HFF-Myc (cell line): ENCODE data around the gene HSPA8.
"Not testable (repeated sequence)": the region's sequence is repeated elsewhere in the genome, so short reads cannot be mapped to it uniquely, and the experiment has no call there.

ENCODE experiments used
- DNase-seq: peaks from one replicate; pipeline ENCODE4 v3.0.0-alpha.2; 2011; ENCODE audit warnings: low read depth; ENCODE audit errors: extremely low read depth
- H3K4me3 ChIP-seq: replicated peaks from 2 replicates; pipeline ENCODE4 v1.5.1; 2011; ENCODE audit warnings: low read depth, mild to moderate bottlenecking, control low read depth, low read length
- TF ChIP-seq, protein P1 (sequence below): IDR thresholded peaks from 2 replicates; pipeline ENCODE4 v1.5.1; 2012; ENCODE audit warnings: mild to moderate bottlenecking, low read depth, low read length, control low read depth; ENCODE audit errors: missing control alignments

Gene HSPA8

DNA sequence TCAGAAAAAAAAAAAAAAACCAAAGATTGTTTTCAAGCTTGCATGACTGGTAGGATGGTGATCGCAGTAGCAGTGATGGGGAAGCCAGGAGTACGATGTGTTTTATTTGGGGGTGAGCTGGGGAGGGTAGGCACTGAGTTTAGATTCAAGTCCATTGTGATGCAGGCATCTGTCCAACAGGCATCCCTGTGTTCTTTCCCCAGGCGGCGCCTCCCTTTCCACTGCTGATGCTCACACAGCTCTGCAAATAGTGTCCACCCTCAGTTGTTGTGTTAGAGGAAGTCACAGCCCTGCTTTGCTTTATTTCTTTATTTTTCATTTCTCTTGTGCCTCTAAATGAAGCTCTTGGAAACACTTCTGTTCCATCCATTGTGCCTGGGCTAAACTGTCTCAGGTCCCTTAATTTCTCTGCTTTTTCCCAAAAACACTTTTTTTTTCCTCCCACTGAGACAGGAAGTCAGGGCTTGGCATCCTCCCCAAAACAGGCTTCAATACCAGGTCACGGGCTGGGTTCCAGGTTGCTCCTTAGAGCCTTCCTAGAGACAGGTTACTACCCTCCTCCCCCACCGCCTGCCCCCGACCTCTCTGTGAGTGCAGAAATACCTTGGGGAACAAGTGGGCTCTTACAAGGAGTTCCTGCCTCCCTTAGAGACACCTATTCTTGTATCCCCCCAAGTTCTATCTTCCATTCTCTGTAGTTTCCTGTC lies 38.6 kb upstream of the HSPA8 start:
- TF ChIP-seq, protein P1, sequence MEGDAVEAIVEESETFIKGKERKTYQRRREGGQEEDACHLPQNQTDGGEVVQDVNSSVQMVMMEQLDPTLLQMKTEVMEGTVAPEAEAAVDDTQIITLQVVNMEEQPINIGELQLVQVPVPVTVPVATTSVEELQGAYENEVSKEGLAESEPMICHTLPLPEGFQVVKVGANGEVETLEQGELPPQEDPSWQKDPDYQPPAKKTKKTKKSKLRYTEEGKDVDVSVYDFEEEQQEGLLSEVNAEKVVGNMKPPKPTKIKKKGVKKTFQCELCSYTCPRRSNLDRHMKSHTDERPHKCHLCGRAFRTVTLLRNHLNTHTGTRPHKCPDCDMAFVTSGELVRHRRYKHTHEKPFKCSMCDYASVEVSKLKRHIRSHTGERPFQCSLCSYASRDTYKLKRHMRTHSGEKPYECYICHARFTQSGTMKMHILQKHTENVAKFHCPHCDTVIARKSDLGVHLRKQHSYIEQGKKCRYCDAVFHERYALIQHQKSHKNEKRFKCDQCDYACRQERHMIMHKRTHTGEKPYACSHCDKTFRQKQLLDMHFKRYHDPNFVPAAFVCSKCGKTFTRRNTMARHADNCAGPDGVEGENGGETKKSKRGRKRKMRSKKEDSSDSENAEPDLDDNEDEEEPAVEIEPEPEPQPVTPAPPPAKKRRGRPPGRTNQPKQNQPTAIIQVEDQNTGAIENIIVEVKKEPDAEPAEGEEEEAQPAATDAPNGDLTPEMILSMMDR, result no peak
- DNase-seq, result no peak
- no peak overlapping the region for H3K4me3 ChIP-seq

DNA sequence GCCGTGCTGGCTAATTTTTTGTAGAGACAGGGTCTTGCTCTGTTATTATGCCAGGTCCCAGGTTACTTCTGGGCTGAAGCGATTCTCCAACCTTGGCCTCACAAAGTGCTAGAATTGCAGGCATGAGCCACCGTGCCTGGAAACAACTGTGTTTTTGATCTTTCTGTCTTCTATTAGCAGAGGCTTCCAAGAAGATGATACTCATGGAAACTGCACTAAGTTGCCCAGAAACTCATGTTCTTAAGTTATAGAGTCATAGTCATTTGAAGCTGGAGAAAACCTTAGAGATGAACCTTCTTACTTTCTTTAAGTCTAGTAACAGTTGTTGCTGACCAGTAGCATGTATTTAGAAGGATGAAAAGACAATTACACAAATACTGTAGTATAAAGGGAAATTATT lies 37.1 kb upstream of the HSPA8 start:
- TF ChIP-seq, protein P1, result no peak
- DNase-seq, result no peak
- H3K4me3 ChIP-seq, result no peak overlapping the region

DNA sequence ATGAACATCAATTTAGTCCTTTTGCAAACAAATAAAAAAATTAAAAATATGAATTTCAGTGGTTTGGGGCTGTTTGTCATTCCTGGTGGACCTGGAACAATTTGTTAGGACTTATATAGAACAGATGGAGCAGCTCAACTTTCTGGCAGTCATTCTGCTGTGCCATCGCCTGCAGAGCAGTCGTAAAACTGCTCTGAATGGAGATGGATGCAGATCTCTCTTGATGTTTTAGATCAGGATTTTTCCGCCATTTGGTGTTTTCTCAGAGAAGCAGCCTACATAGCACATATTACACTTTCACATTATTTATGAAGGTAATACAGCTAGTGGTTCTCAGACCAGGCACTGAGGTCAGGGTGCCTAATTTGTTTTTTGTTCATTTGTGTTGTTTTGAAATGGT lies 31.8 kb upstream of the HSPA8 start:
- no peak for DNase-seq
- TF ChIP-seq, protein P1, result no peak
- H3K4me3 ChIP-seq, result no peak overlapping the region

DNA sequence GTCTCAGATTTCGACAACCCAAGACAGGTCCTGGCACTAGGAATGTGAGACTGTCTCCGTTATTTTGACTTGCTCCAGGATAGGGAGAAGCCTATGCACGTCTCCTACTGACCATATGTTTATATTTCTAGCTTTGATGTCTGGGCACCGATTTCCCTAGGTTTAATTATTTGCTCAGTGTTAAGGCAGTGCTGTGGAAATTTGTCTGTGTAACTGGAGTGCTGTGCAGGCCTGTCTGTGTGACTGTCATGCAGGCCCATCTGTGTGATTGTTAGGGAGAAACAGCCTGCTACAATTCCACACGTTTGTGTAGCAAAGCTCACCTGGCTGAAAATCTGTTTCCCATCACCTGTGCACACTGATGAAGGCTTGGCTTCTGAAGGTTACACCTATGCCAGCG lies 29.6 kb upstream of the HSPA8 start:
- DNase-seq, result no peak
- TF ChIP-seq, protein P1, result no peak
- H3K4me3 ChIP-seq, result no peak overlapping the region

DNA sequence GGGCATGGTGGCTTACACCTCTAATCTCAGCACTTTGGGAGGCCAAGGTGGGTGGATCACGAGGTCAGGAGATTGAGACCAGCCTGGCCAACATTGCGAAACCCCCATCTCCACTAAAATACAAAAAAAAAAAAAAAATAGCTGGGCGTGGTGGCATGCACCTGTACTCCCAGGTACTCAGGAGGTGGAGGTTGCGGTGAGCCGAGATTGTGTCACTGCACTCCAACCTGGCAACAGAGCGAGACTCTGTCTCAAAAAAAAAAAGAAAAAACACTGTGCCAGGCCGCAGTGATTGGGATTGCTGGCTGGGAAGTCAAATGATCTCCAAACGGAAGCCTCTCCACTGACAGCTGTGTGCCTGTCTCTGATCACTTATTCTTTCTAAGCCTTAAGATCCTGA lies 28.2 kb upstream of the HSPA8 start:
- not testable (repeated sequence) for DNase-seq, H3K4me3 ChIP-seq

DNA sequence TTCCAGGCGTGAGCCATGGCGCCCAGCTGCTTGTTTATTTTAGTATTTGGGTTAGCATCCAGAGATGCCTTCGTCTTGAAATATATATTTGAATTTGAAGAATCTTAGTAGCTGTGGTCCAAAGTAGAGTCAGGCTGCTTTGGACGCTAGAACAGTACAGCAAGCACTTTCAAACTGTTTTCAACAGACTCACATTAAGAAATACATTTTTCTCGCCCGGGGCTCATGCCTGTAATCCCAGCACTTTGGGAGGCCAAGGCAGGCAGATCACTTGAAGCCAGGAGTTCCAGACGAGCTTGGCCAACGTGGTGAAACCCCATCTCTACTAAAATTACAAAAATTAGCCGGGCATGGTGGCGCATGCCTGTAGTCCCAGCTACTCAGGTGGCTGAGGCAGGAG lies 27.0 kb upstream of the HSPA8 start:
- DNase-seq, H3K4me3 ChIP-seq: not testable (repeated sequence)

DNA sequence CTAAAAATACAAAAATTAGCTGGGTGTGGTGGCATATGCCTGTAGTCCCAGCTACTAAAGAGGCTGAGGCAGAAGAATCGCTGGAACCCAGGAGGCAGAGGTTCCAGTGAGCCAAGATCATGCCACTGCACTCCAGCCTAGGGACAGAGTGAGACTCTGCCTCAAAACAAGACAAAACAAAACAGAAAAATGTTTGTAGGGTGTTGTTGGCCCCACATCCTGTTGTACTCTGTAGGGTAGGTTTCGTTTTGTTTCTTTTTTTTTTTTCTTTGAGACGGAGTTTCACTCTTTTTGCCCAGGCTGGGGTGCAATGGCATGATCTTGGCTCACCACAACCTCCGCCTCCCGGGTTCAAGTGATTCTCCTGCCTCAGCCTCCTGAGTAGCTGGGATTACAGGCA lies 25.7 kb upstream of the HSPA8 start:
- H3K4me3 ChIP-seq, DNase-seq: not testable (repeated sequence)

DNA sequence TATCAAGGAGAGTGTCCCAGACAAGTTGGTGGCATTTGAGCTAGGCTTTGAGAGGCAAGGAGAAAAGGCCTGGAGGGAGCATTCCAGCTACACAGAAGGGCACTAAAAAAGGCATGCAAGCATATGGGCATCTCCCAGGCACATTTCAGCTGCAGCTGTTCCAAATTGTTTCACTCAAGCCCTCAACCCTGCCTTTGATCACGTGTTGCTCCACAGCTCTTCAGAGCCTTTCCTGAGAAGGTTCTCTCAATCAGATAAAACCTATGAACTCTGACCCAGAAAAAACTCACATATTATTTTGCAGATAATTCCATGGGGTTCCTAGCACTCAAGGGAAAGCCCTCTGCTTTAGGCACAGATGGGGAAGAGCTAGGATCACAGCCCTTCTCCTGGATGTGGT lies 24.4 kb upstream of the HSPA8 start:
- TF ChIP-seq, protein P1, result no peak
- no peak overlapping the region for H3K4me3 ChIP-seq
- no peak for DNase-seq
